H1 (cell line): ENCODE results near the gene SRSF8.

Experiments
- CHD1 ChIP-seq: IDR thresholded peaks from 2 replicates; pipeline ENCODE4 v1.6.1; 2012; ENCODE audit warnings: low read depth, low read length, improper control_type of control experiment
- EGR1 ChIP-seq: IDR thresholded peaks from 2 replicates; pipeline ENCODE4 v1.6.1; 2011; ENCODE audit warnings: low read depth, low read length, borderline replicate concordance
- EP300 ChIP-seq, 2 experiments: IDR thresholded peaks; 1 replicate in 1 of 2; 2 replicates in 1 of 2; pipeline ENCODE4 v1.6.1; 2011 to 2012; ENCODE audit warnings: low read depth in 2 of 2, low read length in 2 of 2, mild to moderate bottlenecking in 2 of 2, borderline replicate concordance in 1 of 2, inconsistent platforms in 1 of 2, moderate library complexity in 1 of 2
- EZH2 ChIP-seq: fragments of 200-600 bp; sonication (generic); IDR thresholded peaks from 2 replicates; pipeline ENCODE4 v1.7.1; 2012; ENCODE audit warnings: low read depth, mild to moderate bottlenecking, moderate library complexity, low read length, inconsistent platforms; ENCODE audit not compliant: severe bottlenecking
- HDAC2 ChIP-seq, 2 experiments: fragments of 300-600 bp in 1 of 2; sonication (generic) in 1 of 2; IDR thresholded peaks; 2 replicates each; pipeline ENCODE4 v1.6.1; 2011 to 2012; ENCODE audit warnings: low read depth in 2 of 2, low read length in 2 of 2, mild to moderate bottlenecking in 2 of 2, moderate library complexity in 2 of 2, borderline replicate concordance in 1 of 2, inconsistent platforms in 1 of 2
- POLR2A ChIP-seq, 2 experiments: IDR thresholded peaks; 1 replicate in 1 of 2; 2 replicates in 1 of 2; pipeline ENCODE4 v1.6.1; 2011; ENCODE audit warnings: low read depth in 2 of 2, low read length in 2 of 2, mild to moderate bottlenecking in 2 of 2; ENCODE audit errors: control extremely low read depth in 1 of 2
- SUZ12 ChIP-seq: fragments of 200-600 bp; sonication (generic); IDR thresholded peaks from 2 replicates; pipeline ENCODE4 v1.6.1; 2012; ENCODE audit warnings: mild to moderate bottlenecking, inconsistent platforms, low read length, moderate library complexity, mixed read lengths
- TAF1 ChIP-seq: IDR thresholded peaks from 2 replicates; pipeline ENCODE4 v1.6.1; 2011; ENCODE audit warnings: mild to moderate bottlenecking, low read depth, low read length
- TEAD4 ChIP-seq: IDR thresholded peaks from 2 replicates; pipeline ENCODE4 v1.6.1; 2012; ENCODE audit warnings: low read depth, low read length, inconsistent platforms, mixed read lengths
- TF ChIP-seq, protein P1 (sequence below), 3 experiments: IDR thresholded peaks; 1 replicate in 2 of 3; 2 replicates in 1 of 3; pipeline versions ENCODE4 v1.5.1 to v1.6.1; 2011; ENCODE audit warnings: low read length in 3 of 3, mild to moderate bottlenecking in 3 of 3, inconsistent platforms in 2 of 3, low read depth in 1 of 3, moderate library complexity in 1 of 3; ENCODE audit not compliant: insufficient read depth in 1 of 3; ENCODE audit errors: control extremely low read depth in 1 of 3
- TF ChIP-seq, protein P2 (sequence below): IDR thresholded peaks from 2 replicates; pipeline ENCODE4 v1.6.1; 2012; ENCODE audit warnings: inconsistent platforms

DNA sequence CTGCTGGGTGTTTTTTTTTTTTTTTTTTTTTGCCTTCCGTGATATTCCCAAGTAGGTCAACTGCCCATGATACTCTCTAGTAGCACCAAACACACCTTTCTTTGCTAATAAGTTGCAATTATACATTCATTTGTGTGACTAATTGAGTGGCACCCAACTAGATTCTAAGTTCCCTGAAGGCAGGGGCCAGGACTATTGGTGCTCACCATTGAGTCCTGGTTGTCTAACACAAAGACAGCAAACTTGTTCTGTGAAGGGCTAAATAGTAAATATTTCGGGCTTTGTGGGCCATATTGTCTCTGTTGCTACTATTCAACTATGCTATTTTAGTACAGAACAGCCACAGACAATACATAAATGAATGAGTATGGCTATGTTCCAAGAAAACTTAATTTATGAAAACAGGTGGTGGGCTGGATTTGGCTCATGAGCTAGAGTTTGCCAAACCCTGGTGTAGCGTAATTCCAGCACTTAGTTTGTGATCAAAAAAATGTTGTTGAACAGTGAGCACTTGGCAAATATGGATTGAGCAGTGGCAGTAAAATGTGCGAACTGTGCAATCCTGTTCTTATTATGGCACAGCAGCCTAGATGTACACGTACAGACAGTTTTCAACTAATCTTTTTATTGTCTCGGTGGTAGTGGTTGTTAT is 34.3 kb downstream of the SRSF8 start:
- TF ChIP-seq HDAC2 (IDR thresholded peaks at IDR 0.05; ENCODE audit: borderline replicate concordance in 1 of 2, low read depth in 2 of 2, low read length in 2 of 2) (no peak), SUZ12 (no peak), TAF1 (no peak), EGR1 (no peak), EZH2 (no peak), TEAD4 (no peak), CHD1 (no peak), POLR2A (IDR thresholded peaks at IDR 0.05; ENCODE audit: control extremely low read depth in 1 of 2, low read depth in 2 of 2, low read length in 2 of 2) (no peak), EP300 (IDR thresholded peaks at IDR 0.05; ENCODE audit: borderline replicate concordance in 1 of 2, low read depth in 2 of 2, low read length in 2 of 2) (no peak)
- TF ChIP-seq, protein P1, sequence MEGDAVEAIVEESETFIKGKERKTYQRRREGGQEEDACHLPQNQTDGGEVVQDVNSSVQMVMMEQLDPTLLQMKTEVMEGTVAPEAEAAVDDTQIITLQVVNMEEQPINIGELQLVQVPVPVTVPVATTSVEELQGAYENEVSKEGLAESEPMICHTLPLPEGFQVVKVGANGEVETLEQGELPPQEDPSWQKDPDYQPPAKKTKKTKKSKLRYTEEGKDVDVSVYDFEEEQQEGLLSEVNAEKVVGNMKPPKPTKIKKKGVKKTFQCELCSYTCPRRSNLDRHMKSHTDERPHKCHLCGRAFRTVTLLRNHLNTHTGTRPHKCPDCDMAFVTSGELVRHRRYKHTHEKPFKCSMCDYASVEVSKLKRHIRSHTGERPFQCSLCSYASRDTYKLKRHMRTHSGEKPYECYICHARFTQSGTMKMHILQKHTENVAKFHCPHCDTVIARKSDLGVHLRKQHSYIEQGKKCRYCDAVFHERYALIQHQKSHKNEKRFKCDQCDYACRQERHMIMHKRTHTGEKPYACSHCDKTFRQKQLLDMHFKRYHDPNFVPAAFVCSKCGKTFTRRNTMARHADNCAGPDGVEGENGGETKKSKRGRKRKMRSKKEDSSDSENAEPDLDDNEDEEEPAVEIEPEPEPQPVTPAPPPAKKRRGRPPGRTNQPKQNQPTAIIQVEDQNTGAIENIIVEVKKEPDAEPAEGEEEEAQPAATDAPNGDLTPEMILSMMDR (IDR thresholded peaks at IDR 0.05; ENCODE audit: control extremely low read depth in 1 of 3, insufficient read depth in 1 of 3, low read depth in 1 of 3, low read length in 3 of 3): no peak
- TF ChIP-seq, protein P2, sequence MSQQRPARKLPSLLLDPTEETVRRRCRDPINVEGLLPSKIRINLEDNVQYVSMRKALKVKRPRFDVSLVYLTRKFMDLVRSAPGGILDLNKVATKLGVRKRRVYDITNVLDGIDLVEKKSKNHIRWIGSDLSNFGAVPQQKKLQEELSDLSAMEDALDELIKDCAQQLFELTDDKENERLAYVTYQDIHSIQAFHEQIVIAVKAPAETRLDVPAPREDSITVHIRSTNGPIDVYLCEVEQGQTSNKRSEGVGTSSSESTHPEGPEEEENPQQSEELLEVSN: no peak
